ES-I3 (cell line): Measurements from ENCODE around the gene OBP2A.

Experiments
- H3K36me3 ChIP-seq: 2 replicates; pipeline ENCODE4 v1.6.1; 2013; ENCODE audit warnings: mild to moderate bottlenecking, low read length, control low read depth, moderate library complexity; ENCODE audit not compliant: insufficient read depth
- H3K4me1 ChIP-seq: 2 replicates; pipeline ENCODE4 v1.6.1; 2013; ENCODE audit warnings: mild to moderate bottlenecking, control low read depth, low read length; ENCODE audit not compliant: insufficient read depth
- H3K9ac ChIP-seq: 2 replicates; pipeline ENCODE4 v1.6.1; 2013; ENCODE audit warnings: low read depth, mild to moderate bottlenecking, low read length, moderate library complexity
- H3K9me3 ChIP-seq: 2 replicates; pipeline ENCODE4 v1.6.1; 2013; ENCODE audit warnings: mild to moderate bottlenecking, low read length, moderate library complexity; ENCODE audit not compliant: control insufficient read depth, insufficient read depth

OBP2A gene

DNA sequence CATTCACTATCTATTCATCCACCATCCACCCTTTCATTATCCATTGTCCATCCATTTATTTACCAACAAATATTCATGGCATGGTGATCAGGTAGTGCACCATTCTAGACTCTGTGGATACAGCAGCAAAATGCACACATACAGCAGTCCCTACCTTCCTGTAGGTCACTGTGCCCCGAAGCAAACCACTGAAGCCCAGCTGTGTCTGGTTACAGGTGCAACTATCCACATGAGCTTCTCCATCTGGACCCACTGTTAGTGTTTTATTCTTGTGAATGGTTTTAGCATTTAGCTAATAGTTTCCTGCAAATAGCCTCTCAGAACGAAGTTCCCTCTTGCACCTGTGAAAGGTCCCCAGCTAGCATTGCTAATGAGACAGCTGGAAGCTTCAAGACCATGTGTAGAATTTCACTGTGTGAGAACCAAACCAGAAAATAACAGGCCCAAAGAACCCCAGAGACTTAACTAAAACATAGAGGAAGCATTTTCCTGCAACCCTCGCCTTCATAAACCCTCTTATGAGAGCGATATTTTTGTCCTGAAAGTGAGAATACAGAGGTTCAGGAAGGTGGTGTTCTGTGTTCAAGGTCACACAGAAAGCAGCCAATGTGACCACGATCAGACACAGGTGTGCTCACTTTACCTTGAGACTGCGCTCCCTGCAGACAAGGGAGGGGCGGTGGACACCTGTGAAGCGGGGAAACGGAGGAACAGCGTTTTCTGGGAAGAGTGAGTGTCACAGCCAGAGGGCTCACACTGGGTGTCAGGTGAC, 34.1 kb downstream of the OBP2A start:
- no peaks in the 10 kb centered on the region for H3K4me1 ChIP-seq
- no peak overlapping the region for H3K9ac ChIP-seq
- H3K36me3 ChIP-seq, result no peaks in the 10 kb centered on the region
- no peaks in the 10 kb centered on the region for H3K9me3 ChIP-seq

GRCh38 chr9:135580664-135581380, 34.9 kb downstream of the OBP2A start:
- H3K9me3 ChIP-seq, result no peaks in the 10 kb centered on the region
- no peak overlapping the region for H3K9ac ChIP-seq
- H3K4me1 ChIP-seq, result no peaks in the 10 kb centered on the region
- H3K36me3 ChIP-seq, result no peaks in the 10 kb centered on the region

- Histone ChIP-seq H3K9me3 (no peaks in the 10 kb centered on the region), H3K9ac (no peak overlapping the region), H3K4me1 (no peaks in the 10 kb centered on the region), H3K36me3 (no peaks in the 10 kb centered on the region)
Measured at GRCh38 chr9:135581636-135582426, 35.9 kb downstream of the OBP2A start.

DNA sequence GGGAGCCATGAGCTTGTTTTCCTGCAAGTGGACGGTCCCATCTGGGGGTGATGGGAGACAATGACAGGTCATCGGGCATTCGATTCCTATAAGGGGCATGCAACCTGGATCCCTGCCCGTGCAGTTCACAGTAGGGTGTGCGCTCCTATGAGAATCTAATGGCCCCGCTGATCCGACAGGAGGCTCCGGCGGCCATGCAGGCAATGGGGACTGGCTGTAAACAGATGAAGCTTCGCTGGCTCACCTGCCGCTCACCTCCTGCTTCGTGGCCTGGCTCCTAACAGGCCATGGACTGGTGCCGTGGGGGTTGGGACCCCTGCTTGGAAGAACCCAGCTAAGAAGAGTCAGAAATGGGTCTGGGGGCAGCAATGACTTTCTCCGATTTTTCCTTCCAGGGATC, 36.6 kb downstream of the OBP2A start:
- no peaks in the 10 kb centered on the region; the same call in 1 of the 2 replicates for H3K4me1 ChIP-seq
- no peaks in the 10 kb centered on the region for H3K9me3 ChIP-seq
- H3K36me3 ChIP-seq, result no peaks in the 10 kb centered on the region
- no peak overlapping the region for H3K9ac ChIP-seq

DNA sequence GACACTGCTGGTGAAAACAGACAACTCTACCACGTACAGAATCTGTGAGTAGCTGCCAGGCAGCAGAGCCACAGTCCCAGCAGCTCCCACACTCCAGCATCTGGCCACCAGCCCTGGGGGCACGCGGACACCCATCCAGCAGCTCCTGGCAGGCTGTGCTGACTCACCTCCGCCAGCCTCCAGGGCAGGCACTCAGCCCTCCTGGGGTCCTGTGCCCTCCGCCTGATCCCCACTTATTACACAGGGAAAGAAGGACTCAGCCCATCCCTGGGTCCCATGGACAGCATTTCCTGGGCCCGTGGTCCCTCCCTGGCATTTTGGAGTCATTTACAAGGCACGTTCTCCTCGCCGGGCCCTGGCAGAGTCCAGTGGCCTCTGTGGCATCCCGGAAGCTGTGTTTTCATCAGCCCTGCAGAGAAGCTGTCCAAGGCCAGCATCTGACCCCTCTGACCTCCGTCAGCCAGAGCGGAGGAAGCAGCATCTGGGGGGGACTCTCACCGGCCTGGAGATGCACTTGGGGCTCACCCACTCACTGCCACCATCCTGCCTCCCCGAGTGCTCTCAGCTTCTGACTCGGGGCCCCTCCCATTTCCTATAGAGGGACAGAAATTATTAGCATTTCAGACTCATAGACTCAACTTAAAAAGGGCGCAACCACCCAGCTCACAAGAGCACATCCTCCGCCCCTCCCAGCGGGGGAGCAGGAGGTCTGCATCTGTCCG, 37.2 kb downstream of the OBP2A start:
- Histone ChIP-seq H3K36me3 (no peaks in the 10 kb centered on the region), H3K4me1 (no peaks in the 10 kb centered on the region; the same call in 1 of the 2 replicates), H3K9me3 (no peaks in the 10 kb centered on the region), H3K9ac (no peak overlapping the region)

- Histone ChIP-seq H3K9me3 (no peaks in the 10 kb centered on the region), H3K4me1 (no peaks in the 10 kb centered on the region; the same call in 1 of the 2 replicates), H3K9ac (no peak overlapping the region), H3K36me3 (no peaks in the 10 kb centered on the region)
Measured at GRCh38 chr9:135583688-135584011, 37.7 kb downstream of the OBP2A start.

- Histone ChIP-seq H3K9ac (no peak overlapping the region), H3K9me3 (no peaks in the 10 kb centered on the region), H3K4me1 (no peaks in the 10 kb centered on the region; the same call in 1 of the 2 replicates), H3K36me3 (no peaks in the 10 kb centered on the region)
Measured at GRCh38 chr9:135584371-135584770, 38.4 kb downstream of the OBP2A start.

- Histone ChIP-seq H3K9ac (no peak overlapping the region), H3K9me3 (no peaks in the 10 kb centered on the region), H3K36me3 (no peaks in the 10 kb centered on the region), H3K4me1 (no peaks in the 10 kb centered on the region; the same call in 1 of the 2 replicates)
Measured at GRCh38 chr9:135584934-135585333, 39.0 kb downstream of the OBP2A start.

- Histone ChIP-seq H3K4me1 (no peaks in the 10 kb centered on the region; the same call in 1 of the 2 replicates), H3K9ac (no peak overlapping the region)
Measured at GRCh38 chr9:135586601-135587109, 40.7 kb downstream of the OBP2A start.

DNA sequence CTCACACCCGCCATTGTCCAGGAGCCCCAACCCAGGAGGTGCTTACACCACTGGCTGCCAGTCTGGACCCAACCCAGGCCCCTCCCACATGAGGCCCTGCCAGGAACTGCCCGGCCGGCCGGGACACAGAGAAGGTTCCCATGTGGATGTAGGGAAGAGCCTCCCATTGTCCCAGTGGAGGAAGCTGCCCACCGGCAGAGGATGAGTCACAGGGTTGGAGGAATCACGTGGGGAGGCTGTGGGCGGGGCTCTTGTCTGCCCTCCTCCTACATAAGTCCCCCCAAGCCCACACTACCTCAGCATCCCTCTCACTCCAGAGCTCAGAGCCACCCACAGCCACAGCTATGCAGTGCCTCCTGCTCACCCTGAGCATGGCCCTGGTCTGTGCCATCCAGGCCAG, 41.7 kb downstream of the OBP2A start:
- Histone ChIP-seq H3K9ac (no peak overlapping the region), H3K9me3 (no peaks in the 10 kb centered on the region), H3K4me1 (no peaks in the 10 kb centered on the region; the same call in 1 of the 2 replicates), H3K36me3 (no peaks in the 10 kb centered on the region)

More at GRCh38 chr9:135586601-135587109, 40.7 kb downstream of the OBP2A start:
- Histone ChIP-seq H3K36me3 (no peaks in the 10 kb centered on the region), H3K9me3 (no peaks in the 10 kb centered on the region)

DNA sequence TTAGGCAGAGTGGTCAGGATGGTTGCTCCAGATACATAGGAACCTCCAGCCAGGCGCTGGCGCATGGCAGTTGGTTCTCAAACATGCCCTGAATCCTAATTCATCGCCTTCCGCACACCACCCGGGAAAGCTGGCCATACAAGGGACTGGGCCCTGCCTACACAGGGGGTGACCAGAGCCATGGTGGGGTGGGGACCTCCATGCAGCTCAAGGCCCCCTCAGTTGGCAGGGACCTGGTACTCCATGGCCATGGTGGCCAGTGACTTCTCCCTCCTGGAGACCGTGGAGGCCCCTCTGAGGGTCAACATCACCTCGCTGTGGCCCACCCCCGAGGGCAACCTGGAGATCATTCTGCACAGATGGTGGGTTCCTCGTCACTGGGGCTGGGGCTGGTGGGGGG, 42.4 kb downstream of the OBP2A start:
- Histone ChIP-seq H3K4me1 (no peaks in the 10 kb centered on the region; the same call in 1 of the 2 replicates), H3K9ac (no peak overlapping the region), H3K36me3 (no peaks in the 10 kb centered on the region), H3K9me3 (no peaks in the 10 kb centered on the region)

DNA sequence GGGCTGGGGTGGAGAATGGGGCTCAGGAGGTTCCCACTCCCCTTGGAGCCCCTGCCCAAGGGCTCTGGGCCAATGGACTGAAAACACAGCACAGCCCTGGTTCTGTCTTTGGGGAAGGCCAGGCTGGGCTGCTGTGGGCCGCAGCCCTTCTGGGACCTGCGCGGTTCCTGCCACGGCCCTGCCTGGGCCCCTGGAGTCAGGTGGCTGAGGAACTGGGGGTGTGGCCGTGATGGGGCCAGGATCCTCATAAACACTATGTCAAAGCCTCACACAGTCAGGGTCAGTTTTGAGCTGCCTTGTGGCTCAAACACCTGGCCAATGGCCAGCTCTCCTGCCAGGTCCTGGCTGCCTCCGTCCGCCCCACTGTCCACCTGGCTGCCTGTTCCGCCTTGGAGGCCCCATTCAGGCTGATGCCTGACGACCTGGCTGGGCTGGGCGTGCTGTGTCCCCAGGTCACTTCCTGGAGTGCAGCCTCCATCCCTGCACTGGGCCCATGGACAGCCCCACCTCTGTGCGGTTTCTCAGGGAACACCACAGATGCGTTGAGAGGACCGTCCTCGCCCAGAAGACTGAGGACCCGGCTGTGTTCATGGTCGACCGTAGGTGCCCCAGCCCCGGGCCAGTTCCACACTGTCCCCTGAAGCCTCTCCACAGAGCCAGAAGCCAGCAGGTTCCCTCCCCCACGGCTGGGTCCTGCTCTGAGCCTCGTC, 43.1 kb downstream of the OBP2A start:
- no peak overlapping the region for H3K9ac ChIP-seq
- H3K9me3 ChIP-seq, result no peaks in the 10 kb centered on the region
- no peaks in the 10 kb centered on the region for H3K36me3 ChIP-seq
- H3K4me1 ChIP-seq, result no peaks in the 10 kb centered on the region; the same call in 1 of the 2 replicates
